Measurements from ENCODE around the gene BRSK1. TPM values are rescaled to one million over a fixed set of nuclear protein-coding genes. Genes with fewer than 3 reads are reported as not detected.
"Not testable (repeated sequence)": the region's sequence is repeated elsewhere in the genome, so short reads cannot be mapped to it uniquely, and the experiment has no call there.

The BRSK1 gene
- total RNA-seq, 2 experiments from 2014 or later = 5.6 to 6.4 TPM

- peaks cover 11% of the 10 kb centered on the region for H3K27me3 Mint-ChIP-seq
- H3K9me3 Mint-ChIP-seq = no peaks in the 10 kb centered on the region
- no peak for DNase-seq
- H3K27ac Mint-ChIP-seq = no peak overlapping the region
- H3K4me3 Mint-ChIP-seq = no peak overlapping the region
- no peaks in the 10 kb centered on the region for H3K4me1 Mint-ChIP-seq
- H3K36me3 Mint-ChIP-seq = no peaks in the 10 kb centered on the region
Measured at GRCh38 chr19:55319785-55320184, 36.0 kb downstream of the BRSK1 start.

DNA sequence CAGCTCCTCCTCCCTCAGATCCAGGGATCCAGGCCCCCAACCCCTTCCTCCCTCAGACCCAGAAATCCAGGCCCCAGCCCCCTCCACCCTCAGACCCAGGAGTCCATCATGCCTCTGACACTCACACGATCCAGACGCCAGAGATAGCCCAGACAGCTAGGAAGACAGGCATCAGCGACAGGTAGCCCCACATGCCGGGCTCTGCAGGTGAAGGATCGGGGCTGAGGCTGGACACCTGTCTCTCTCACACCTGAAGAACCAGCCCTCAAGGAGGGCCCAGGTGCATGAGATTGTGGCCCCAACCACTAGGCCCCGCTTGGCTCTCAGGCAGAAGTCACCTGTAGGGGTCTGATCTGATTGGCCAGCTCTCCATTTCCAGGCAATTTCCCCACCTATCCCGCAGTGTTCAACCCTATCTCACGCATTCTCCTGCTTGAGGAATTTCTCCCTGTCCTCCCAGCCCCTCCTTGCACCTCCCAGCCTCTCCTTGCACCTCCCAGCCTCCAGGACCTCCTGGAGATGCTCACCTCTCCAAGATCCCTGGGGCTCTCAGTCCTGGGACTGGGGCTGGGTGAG lies 37.1 kb downstream of the BRSK1 start:
- no peaks in the 10 kb centered on the region for H3K4me1 Mint-ChIP-seq
- H3K4me3 Mint-ChIP-seq = no peak overlapping the region
- peaks cover 14% of the 10 kb centered on the region for H3K27me3 Mint-ChIP-seq
- H3K27ac Mint-ChIP-seq = no peak overlapping the region
- no peaks in the 10 kb centered on the region for H3K36me3 Mint-ChIP-seq
- no peaks in the 10 kb centered on the region for H3K9me3 Mint-ChIP-seq
- DNase-seq = no peak

DNA sequence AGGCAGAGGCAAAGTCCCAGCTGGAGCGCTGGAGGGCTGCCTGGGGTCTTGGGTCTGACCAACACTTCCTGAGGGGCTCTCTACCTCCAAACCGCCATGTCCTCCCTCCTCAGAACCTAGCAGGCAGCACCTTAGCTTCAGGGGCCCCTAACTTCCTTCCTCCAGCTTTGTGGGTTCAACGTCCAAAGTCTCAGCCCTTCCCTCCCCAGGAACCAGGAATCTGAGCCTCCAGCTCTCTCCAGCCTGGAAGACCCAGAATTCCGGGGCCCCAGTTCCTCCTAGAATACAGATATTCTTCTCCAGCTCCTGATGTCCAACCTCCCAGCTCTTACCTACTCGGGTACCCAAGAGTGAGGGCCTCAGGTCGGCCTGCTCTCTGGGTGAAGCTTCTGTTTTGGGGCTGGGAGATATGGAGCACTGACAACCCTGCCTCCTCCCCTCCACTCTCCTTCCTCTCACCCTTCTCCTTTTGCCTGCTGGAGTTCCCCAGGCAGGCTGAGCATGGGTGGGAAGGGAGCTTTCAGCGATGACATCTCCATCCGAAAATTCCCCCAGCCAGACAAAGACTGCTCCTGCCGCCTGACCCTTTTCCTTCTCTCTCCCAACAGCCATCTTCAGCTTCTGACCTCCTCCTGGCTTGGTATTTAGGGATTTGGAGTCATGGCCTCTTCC lies 37.8 kb downstream of the BRSK1 start:
- H3K4me1 Mint-ChIP-seq = no peaks in the 10 kb centered on the region

DNA sequence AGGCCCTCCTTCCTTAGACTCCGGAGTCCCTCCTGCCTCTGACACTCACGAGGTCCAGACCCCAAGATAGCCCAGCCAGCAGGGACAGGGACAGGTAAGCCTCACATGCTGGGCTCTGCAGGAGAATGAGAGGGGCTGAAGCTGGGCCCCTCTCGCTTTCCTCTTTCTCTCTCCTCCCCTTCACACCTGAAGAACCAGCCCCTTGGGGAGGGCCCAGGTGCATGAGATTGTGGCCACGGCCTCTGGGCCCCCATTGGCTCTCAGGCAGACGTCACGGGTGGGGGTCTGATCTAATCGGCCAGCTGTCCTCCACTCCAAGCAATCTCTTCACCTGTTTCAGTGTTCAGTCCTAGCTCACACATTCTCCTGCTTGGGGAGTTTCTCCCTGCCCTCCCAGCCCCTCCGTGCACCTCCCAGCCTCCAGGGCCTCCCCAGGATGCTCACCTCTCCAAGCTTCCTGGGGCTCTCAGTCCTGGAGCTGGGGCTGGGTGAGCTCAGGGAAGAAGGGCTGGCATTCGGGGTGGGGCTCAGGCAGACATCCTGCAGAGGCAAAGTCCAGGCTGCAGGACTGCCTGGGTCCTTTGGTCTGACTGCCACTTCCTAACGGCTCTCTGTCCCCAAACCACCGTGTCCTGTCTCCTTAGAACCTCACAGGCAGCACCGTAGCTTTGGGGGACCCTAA lies 38.5 kb downstream of the BRSK1 start:
- Mint-ChIP-seq H3K4me1 (no peaks in the 10 kb centered on the region), H3K9me3 (no peaks in the 10 kb centered on the region), H3K27me3 (peaks cover 14% of the 10 kb centered on the region), H3K4me3 (no peak overlapping the region), H3K27ac (no peak overlapping the region), H3K36me3 (no peaks in the 10 kb centered on the region)
- no peak for DNase-seq

More for the DNA sequence above, 37.8 kb downstream of the BRSK1 start:
- H3K27me3 Mint-ChIP-seq = peaks cover 14% of the 10 kb centered on the region
- DNase-seq = no peak
- no peaks in the 10 kb centered on the region for H3K9me3 Mint-ChIP-seq
- H3K27ac Mint-ChIP-seq = no peak overlapping the region
- no peak overlapping the region for H3K4me3 Mint-ChIP-seq
- no peaks in the 10 kb centered on the region for H3K36me3 Mint-ChIP-seq

GRCh38 chr19:55324662-55325061 lies 40.9 kb downstream of the BRSK1 start:
- H3K4me1 Mint-ChIP-seq = no peaks in the 10 kb centered on the region
- H3K27me3 Mint-ChIP-seq = peaks cover 14% of the 10 kb centered on the region
- H3K27ac Mint-ChIP-seq = no peak overlapping the region
- H3K36me3 Mint-ChIP-seq = no peaks in the 10 kb centered on the region
- DNase-seq = no peak
- no peak overlapping the region for H3K4me3 Mint-ChIP-seq
- H3K9me3 Mint-ChIP-seq = no peaks in the 10 kb centered on the region

- H3K27ac Mint-ChIP-seq = no peak within 1 kb of the TSS
- no peaks in the 10 kb centered on the region for H3K9me3 Mint-ChIP-seq
- H3K36me3 Mint-ChIP-seq = no peaks in the 10 kb centered on the region
- H3K4me1 Mint-ChIP-seq = no peaks in the 10 kb centered on the region
- no peak for DNase-seq
- H3K27me3 Mint-ChIP-seq = peaks cover 18% of the 10 kb centered on the region
- H3K4me3 Mint-ChIP-seq = peak within 1 kb of the TSS; percentile 10
Measured at GRCh38 chr19:55325172-55325571, 41.4 kb downstream of the BRSK1 start, which contains the start of gene TMEM150B. TSS of gene TMEM150B (minus strand) at chr19:55325341. CDS start at chr19:55321036, 4,305 bp downstream.

- not testable (repeated sequence) for H3K9me3 Mint-ChIP-seq, H3K4me3 Mint-ChIP-seq, H3K36me3 Mint-ChIP-seq, H3K27ac Mint-ChIP-seq, H3K4me1 Mint-ChIP-seq, DNase-seq
- peaks cover 18% of the 10 kb centered on the region for H3K27me3 Mint-ChIP-seq
Measured at GRCh38 chr19:55328774-55329318, 45.0 kb downstream of the BRSK1 start.

DNA sequence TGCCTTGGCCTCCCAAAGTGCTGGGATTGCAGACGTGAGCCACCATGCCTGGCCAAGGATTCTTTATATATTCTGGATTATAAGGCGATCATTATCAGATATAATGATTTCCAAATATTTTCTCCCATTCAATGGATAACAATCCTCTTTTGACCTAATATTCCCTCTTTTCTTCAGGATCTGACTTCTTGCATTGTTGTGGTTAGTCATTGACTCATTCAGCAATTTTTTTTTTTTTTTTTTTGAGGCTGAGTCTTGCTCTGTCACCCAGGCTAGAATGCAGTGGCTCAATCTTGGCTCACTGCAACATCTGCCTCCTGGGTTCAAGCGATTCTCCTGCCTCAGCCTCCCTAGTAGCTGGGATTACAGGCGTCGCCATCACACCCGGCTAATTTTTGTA lies 46.0 kb downstream of the BRSK1 start:
- peaks cover 23% of the 10 kb centered on the region for H3K27me3 Mint-ChIP-seq
- not testable (repeated sequence) for H3K36me3 Mint-ChIP-seq, H3K9me3 Mint-ChIP-seq, H3K4me3 Mint-ChIP-seq, DNase-seq, H3K4me1 Mint-ChIP-seq, H3K27ac Mint-ChIP-seq

DNA sequence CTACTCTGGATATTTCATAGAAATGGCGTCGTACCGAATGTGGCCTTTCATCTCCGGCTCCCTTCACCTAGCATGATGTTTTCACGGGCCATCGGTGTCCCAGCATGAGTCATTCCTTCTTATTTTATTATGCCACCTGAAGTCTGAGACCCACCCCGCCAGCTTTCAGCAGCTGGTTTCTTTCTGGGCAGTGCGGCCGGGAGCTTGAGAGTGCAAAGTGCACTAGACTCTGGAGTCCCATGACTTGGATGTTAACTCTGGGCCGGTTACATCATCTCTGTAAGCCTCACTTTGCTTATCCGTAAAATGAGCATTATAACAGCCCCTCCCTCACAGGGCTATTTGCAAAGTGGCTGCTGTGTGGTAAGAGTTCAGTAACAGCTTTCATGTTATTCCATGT lies 50.1 kb downstream of the BRSK1 start:
- Mint-ChIP-seq H3K4me1 (peaks cover 5% of the 10 kb centered on the region), H3K4me3 (no peak overlapping the region), H3K36me3 (no peaks in the 10 kb centered on the region), H3K27ac (no peak overlapping the region), H3K9me3 (no peaks in the 10 kb centered on the region), H3K27me3 (peaks cover 20% of the 10 kb centered on the region)
- no peak for DNase-seq

DNA sequence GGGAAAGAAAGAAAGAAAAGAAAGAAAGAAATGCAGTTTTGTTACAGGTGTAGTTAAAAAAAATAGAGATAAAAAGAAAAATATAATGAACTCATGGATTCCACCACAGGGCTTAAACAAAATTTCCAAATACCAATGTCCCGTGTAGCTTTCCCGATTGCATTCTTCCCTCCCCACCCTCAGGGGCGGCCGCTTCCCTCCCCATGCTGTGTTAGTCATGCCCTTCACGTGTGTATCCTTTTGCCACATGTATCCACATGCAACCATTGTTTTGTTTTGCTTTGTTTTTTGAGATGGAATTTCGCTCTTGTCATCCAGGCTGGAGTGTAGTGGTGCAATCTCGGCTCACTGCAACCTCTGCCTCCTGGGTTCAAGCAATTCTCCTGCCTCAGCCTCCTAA lies 52.3 kb downstream of the BRSK1 start:
- Mint-ChIP-seq H3K4me3 (no peak overlapping the region), H3K9me3 (no peaks in the 10 kb centered on the region), H3K27ac (no peak overlapping the region), H3K4me1 (peaks cover 7% of the 10 kb centered on the region), H3K36me3 (no peaks in the 10 kb centered on the region), H3K27me3 (peaks cover 16% of the 10 kb centered on the region)
- no peak for DNase-seq

DNA sequence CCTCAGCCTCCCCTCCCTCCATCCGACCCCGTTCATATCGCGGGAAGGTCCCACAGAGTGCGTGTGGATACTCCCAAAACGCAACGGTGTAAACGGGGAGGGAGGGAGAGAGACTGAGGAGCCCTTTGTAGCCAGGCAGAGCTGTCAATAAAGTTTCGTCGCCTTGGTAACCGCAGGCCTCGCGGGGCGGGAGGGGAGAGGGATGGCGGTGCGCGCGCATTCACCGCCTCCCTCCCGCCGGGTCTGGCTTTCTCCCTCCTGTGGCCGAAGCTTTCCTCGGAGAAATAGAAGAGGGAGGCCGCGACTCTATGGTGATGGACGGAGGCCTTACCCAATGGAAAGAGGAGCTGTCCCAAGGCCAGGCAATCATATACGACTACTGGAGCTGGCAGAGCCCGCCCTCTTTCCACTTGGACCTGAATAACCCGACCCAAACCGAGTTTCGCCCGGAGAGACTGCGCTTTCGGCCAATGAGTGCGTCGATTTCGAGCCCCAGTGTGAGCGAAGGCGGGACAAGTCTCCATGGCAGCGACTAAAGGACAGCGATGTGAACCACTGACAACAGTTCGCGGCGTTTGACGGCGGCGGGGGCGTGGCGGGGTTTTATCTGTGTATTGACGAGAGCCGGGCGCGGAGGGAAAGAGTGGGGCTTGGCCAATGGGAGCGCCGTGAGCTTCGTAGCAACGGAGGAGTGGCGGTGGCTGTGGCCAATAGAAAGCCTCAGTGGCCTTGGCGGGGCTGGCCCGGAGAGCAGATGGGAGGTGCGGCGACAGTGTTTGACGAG lies 55.5 kb downstream of the BRSK1 start, which contains the start of gene KMT5C:
Gene KMT5C, plus strand, starts transcription at position 772 of the 784 bp plus-strand sequence. CDS start 2,061 bp downstream, outside the sequence.
- peaks cover 4% of the 10 kb centered on the region for H3K27me3 Mint-ChIP-seq
- peak within 1 kb of the TSS; percentile 89 for H3K4me3 Mint-ChIP-seq
- H3K36me3 Mint-ChIP-seq = peaks cover 6% of the 10 kb centered on the region
- H3K4me1 Mint-ChIP-seq = peaks cover 12% of the 10 kb centered on the region
- H3K27ac Mint-ChIP-seq = peak within 1 kb of the TSS; percentile 90
- no peaks in the 10 kb centered on the region for H3K9me3 Mint-ChIP-seq
- peak; percentile 100 for DNase-seq

DNA sequence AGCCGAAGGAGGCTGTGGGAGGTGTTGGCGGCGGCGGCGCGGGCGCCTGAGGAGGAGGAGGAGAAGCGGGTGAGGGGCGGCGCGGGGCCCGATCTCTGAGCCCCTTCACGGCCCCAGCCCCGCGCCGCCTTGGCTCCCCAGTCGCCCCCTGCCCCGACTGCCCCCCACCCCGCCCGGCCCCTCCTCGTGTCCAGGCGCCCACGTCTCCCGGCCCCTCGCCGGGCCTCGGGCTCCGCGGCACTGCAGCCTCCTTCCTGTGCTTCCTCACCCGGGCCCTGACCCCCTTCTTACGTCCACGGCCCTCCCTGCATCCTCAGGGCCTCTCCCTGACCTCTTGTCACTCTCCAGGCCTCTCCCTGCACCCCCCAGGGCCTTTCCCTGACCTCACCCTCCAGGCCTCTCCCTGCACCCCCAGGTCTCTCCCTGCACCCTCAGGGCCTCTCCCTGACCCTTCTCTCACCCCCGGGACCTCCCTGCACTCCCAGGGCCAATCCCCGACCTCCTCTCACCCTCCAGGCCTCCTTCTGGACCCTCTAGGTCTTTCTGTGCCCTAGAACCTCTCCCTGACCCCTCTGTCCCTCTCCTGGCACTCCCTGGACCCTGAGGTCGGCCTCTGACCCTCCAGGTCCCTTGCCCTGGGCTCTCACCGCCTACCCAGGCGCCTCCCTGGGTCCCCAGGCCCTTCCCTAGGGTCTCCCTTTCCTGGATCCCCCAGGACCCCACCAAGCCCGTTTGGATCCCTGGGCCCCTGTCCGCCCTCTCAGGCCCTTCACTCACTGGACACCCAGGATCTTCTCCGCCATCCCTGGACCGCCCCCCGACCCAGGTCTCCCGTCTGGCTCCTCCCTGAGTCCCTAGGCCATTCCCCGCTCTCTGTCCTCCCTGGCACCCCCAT lies 56.3 kb downstream of the BRSK1 start:
- Mint-ChIP-seq H3K4me3 (peak overlapping the region; percentile 89), H3K27ac (peak overlapping the region; percentile 90), H3K36me3 (peaks cover 6% of the 10 kb centered on the region), H3K9me3 (no peaks in the 10 kb centered on the region), H3K27me3 (peaks cover 3% of the 10 kb centered on the region), H3K4me1 (peaks cover 12% of the 10 kb centered on the region)
- no peak for DNase-seq

GRCh38 chr19:55340784-55341147 lies 57.0 kb downstream of the BRSK1 start:
- Mint-ChIP-seq H3K27ac (peak overlapping the region; percentile 88), H3K4me3 (peak overlapping the region; percentile 89), H3K36me3 (peaks cover 6% of the 10 kb centered on the region), H3K27me3 (peaks cover 3% of the 10 kb centered on the region), H3K4me1 (peaks cover 12% of the 10 kb centered on the region), H3K9me3 (no peaks in the 10 kb centered on the region)
- peak; percentile 40 for DNase-seq

GRCh38 chr19:55341171-55341588 lies 57.4 kb downstream of the BRSK1 start:
- Mint-ChIP-seq H3K27me3 (peaks cover 3% of the 10 kb centered on the region), H3K27ac (peak overlapping the region; percentile 88), H3K4me3 (peak overlapping the region; percentile 89), H3K4me1 (peaks cover 12% of the 10 kb centered on the region), H3K9me3 (no peaks in the 10 kb centered on the region), H3K36me3 (peaks cover 6% of the 10 kb centered on the region)
- peak; percentile 76 for DNase-seq

Measured in activated naive CD8-positive, alpha-beta T cell treated with anti-CD3 and anti-CD28 coated beads for 36 hours (primary cell).